KOPT-K1 (cell line): ENCODE measurements around the gene CDK9.

Experiments
- H3K27ac ChIP-seq: fragments of 200-600 bp; sonication (generic); 2 replicates; pipeline ENCODE4 v1.5.1; 2016; ENCODE audit warnings: antibody characterized with exemption, mild to moderate bottlenecking, low read depth, low read length; ENCODE audit not compliant: poor library complexity, severe bottlenecking
- H3K36me3 ChIP-seq: fragments of 200-600 bp; sonication (generic); 2 replicates; pipeline ENCODE4 v1.5.1; 2017; ENCODE audit warnings: antibody characterized with exemption, mild to moderate bottlenecking, low read length, moderate library complexity; ENCODE audit not compliant: insufficient read depth
- H3K9me3 ChIP-seq: fragments of 200-600 bp; sonication (generic); 2 replicates; pipeline ENCODE4 v1.5.1; 2017; ENCODE audit warnings: antibody characterized with exemption, low read length, mild to moderate bottlenecking; ENCODE audit not compliant: insufficient read depth, poor library complexity, severe bottlenecking

CDK9 gene

GRCh38 chr9:127785933-127786772 is at the start of gene CDK9:
Gene CDK9 (plus strand): TSS chr9:127786034. CDS start chr9:127786149, 115 bp downstream.
- Histone ChIP-seq H3K27ac (peak within 1 kb of the TSS; percentile 95), H3K9me3 (no peaks in the 10 kb centered on the region), H3K36me3 (peaks cover 47% of the 10 kb centered on the region)

GRCh38 chr9:127738666-127739065 is 47.2 kb upstream of the CDK9 start:
- Histone ChIP-seq H3K36me3 (peaks cover 56% of the 10 kb centered on the region), H3K9me3 (no peaks in the 10 kb centered on the region), H3K27ac (no peak overlapping the region)

- Histone ChIP-seq H3K36me3 (peaks cover 65% of the 10 kb centered on the region), H3K27ac (no peak overlapping the region)
Measured at GRCh38 chr9:127739614-127740330, 46.1 kb upstream of the CDK9 start.

GRCh38 chr9:127741831-127742434 is 43.9 kb upstream of the CDK9 start:
- Histone ChIP-seq H3K9me3 (no peaks in the 10 kb centered on the region), H3K27ac (no peak overlapping the region), H3K36me3 (peaks cover 84% of the 10 kb centered on the region)

More at GRCh38 chr9:127739614-127740330, 46.1 kb upstream of the CDK9 start:
- H3K9me3 ChIP-seq: no peaks in the 10 kb centered on the region

GRCh38 chr9:127742435-127743088 is 43.3 kb upstream of the CDK9 start:
- Histone ChIP-seq H3K9me3 (no peaks in the 10 kb centered on the region), H3K36me3 (peaks cover 90% of the 10 kb centered on the region), H3K27ac (no peak overlapping the region)

- H3K27ac ChIP-seq: no peak overlapping the region
- no peaks in the 10 kb centered on the region for H3K9me3 ChIP-seq
- peaks cover 92% of the 10 kb centered on the region for H3K36me3 ChIP-seq
Measured at GRCh38 chr9:127744398-127745110, 41.3 kb upstream of the CDK9 start.

- Histone ChIP-seq H3K27ac (no peak overlapping the region), H3K36me3 (peaks cover 90% of the 10 kb centered on the region), H3K9me3 (no peaks in the 10 kb centered on the region)
Measured at GRCh38 chr9:127746959-127747569, 38.8 kb upstream of the CDK9 start.

- Histone ChIP-seq H3K27ac (no peak overlapping the region), H3K36me3 (peaks cover 80% of the 10 kb centered on the region), H3K9me3 (no peaks in the 10 kb centered on the region)
Measured at GRCh38 chr9:127749090-127749787, 36.6 kb upstream of the CDK9 start.

- Histone ChIP-seq H3K27ac (no peak overlapping the region), H3K36me3 (peaks cover 70% of the 10 kb centered on the region), H3K9me3 (no peaks in the 10 kb centered on the region)
Measured at GRCh38 chr9:127751269-127752054, 34.4 kb upstream of the CDK9 start.

- no peaks in the 10 kb centered on the region for H3K9me3 ChIP-seq
- no peak overlapping the region for H3K27ac ChIP-seq
- peaks cover 54% of the 10 kb centered on the region for H3K36me3 ChIP-seq
Measured at GRCh38 chr9:127753148-127753547, 32.7 kb upstream of the CDK9 start.

- H3K27ac ChIP-seq: no peak overlapping the region
- H3K9me3 ChIP-seq: no peaks in the 10 kb centered on the region
- H3K36me3 ChIP-seq: peaks cover 52% of the 10 kb centered on the region
Measured at GRCh38 chr9:127753622-127754021, 32.2 kb upstream of the CDK9 start.

GRCh38 chr9:127754099-127755060 is 31.5 kb upstream of the CDK9 start:
- Histone ChIP-seq H3K9me3 (no peaks in the 10 kb centered on the region), H3K27ac (no peak overlapping the region), H3K36me3 (peaks cover 52% of the 10 kb centered on the region)
